Neural progenitor cell (in vitro differentiated cells): ENCODE data around the gene SHH. TPM values are rescaled to one million over a fixed set of nuclear protein-coding genes. Genes with fewer than 3 reads are reported as not detected.

Source experiments
- DNase-seq: peaks from one replicate; pipeline ENCODE4 v3.0.0-alpha.2; 2016; ENCODE audit warnings: low spot score
- H2AFZ ChIP-seq: fragments of 200-600 bp; sonication (generic); replicated peaks from 2 replicates; pipeline ENCODE4 v1.6.1; 2016; ENCODE audit warnings: antibody characterized with exemption
- H3F3A ChIP-seq: fragments of 200-600 bp; sonication (generic); 2 replicates; pipeline ENCODE4 v1.6.1; 2016; ENCODE audit warnings: antibody characterized with exemption, low read depth
- H3K27ac ChIP-seq: fragments of 200-600 bp; sonication (generic); 2 replicates; pipeline ENCODE4 v1.5.1; 2016; ENCODE audit warnings: mild to moderate bottlenecking
- H3K27me3 ChIP-seq: fragments of 200-600 bp; sonication (generic); 2 replicates; pipeline ENCODE4 v1.6.1; 2016; ENCODE audit warnings: mild to moderate bottlenecking, moderate library complexity
- H3K36me3 ChIP-seq: fragments of 200-600 bp; sonication (generic); 2 replicates; pipeline ENCODE4 v1.5.1; 2016
- H3K4me1 ChIP-seq: fragments of 200-600 bp; sonication (generic); 2 replicates; pipeline ENCODE4 v1.6.1; 2016; ENCODE audit warnings: mixed run types
- H3K4me2 ChIP-seq: fragments of 200-600 bp; sonication (generic); 2 replicates; pipeline ENCODE4 v1.6.1; 2016
- H3K4me3 ChIP-seq: fragments of 200-600 bp; sonication (generic); 2 replicates; pipeline ENCODE4 v1.5.1; 2016
- H3K79me2 ChIP-seq: fragments of 200-600 bp; sonication (generic); 2 replicates; pipeline ENCODE4 v1.6.1; 2016; ENCODE audit warnings: low read depth
- H3K9ac ChIP-seq: fragments of 200-600 bp; sonication (generic); 2 replicates; pipeline ENCODE4 v1.6.1; 2016
- H3K9me3 ChIP-seq: fragments of 200-600 bp; sonication (generic); 2 replicates; pipeline ENCODE4 v1.5.1; 2016; ENCODE audit warnings: low read depth
- H4K20me1 ChIP-seq: fragments of 200-600 bp; sonication (generic); 2 replicates; pipeline ENCODE4 v1.6.1; 2016; ENCODE audit warnings: low read depth
- H3K27ac Mint-ChIP-seq: 3 replicates; pipeline ENCODE4 v1.8.0; 2021; ENCODE audit warnings: mixed read lengths
- H3K27me3 Mint-ChIP-seq: 2 replicates; pipeline ENCODE4 v1.8.0; 2022; ENCODE audit warnings: low read depth, mild to moderate bottlenecking, inconsistent platforms, moderate library complexity, mixed read lengths; ENCODE audit not compliant: insufficient read depth
- H3K36me3 Mint-ChIP-seq: 3 replicates; pipeline ENCODE4 v1.8.0; 2021; ENCODE audit warnings: mixed read lengths
- H3K4me1 Mint-ChIP-seq: 3 replicates; pipeline ENCODE4 v1.8.0; 2021; ENCODE audit warnings: mixed read lengths
- H3K4me3 Mint-ChIP-seq: 3 replicates; pipeline ENCODE4 v1.8.0; 2021; ENCODE audit warnings: mild to moderate bottlenecking, moderate library complexity, mixed read lengths
- H3K9me3 Mint-ChIP-seq: 3 replicates; pipeline ENCODE4 v1.8.0; 2020; ENCODE audit warnings: mixed read lengths
- CTCF ChIP-seq: fragments of 200-600 bp; sonication (generic); IDR thresholded peaks from 2 replicates; pipeline ENCODE4 v1.5.1; 2017; ENCODE audit warnings: antibody characterized with exemption, mild to moderate bottlenecking
- EZH2 ChIP-seq: fragments of 200-600 bp; sonication (generic); IDR thresholded peaks from 2 replicates; pipeline ENCODE4 v1.6.1; 2017; ENCODE audit warnings: antibody characterized with exemption, mild to moderate bottlenecking, moderate library complexity
- EZH2phosphoT487 ChIP-seq: fragments of 200-600 bp; sonication (generic); IDR thresholded peaks from 2 replicates; pipeline ENCODE4 v1.6.1; 2017; ENCODE audit warnings: antibody characterized with exemption
- total RNA-seq: library from RNA; depleted of rRNA; stranded (reverse); fragments of >200 nt; gene quantifications from 2 replicates; pipeline ENCODE4 v1.2.3, GENCODE V29; 2015; ENCODE audit warnings: low replicate concordance

SHH gene
- total RNA-seq, 1 donor from 2014 or later, result not detected

GRCh38 chr7:155766966-155767916 lies 45.0 kb downstream of the SHH start:
- H3K36me3 ChIP-seq, result peaks cover 4% of the 10 kb centered on the region

GRCh38 chr7:155766386-155766785 lies 45.9 kb downstream of the SHH start:
- Histone ChIP-seq H3K9me3 (no peaks in the 10 kb centered on the region), H3F3A (peaks cover 8% of the 10 kb centered on the region), H2AFZ (no peak overlapping the region), H3K4me3 (no peak overlapping the region), H3K79me2 (peaks cover 31% of the 10 kb centered on the region), H3K36me3 (peaks cover 3% of the 10 kb centered on the region), H3K4me1 (peaks cover 4% of the 10 kb centered on the region), H3K27ac (no peak overlapping the region), H4K20me1 (peaks cover 41% of the 10 kb centered on the region), H3K27me3 (no peaks in the 10 kb centered on the region), H3K9ac (no peak overlapping the region), H3K4me2 (no peak overlapping the region)
- peaks cover 21% of the 10 kb centered on the region for H3K36me3 Mint-ChIP-seq
- DNase-seq, result no peak
- H3K9me3 Mint-ChIP-seq, result peaks cover 2% of the 10 kb centered on the region
- H3K27ac Mint-ChIP-seq, result no peak overlapping the region
- H3K27me3 Mint-ChIP-seq, result peaks cover 5% of the 10 kb centered on the region
- no peak overlapping the region for H3K4me3 Mint-ChIP-seq
- TF ChIP-seq EZH2 (no peak), EZH2phosphoT487 (no peak), CTCF (no peak)
- peaks cover 16% of the 10 kb centered on the region for H3K4me1 Mint-ChIP-seq

More at GRCh38 chr7:155766966-155767916, 45.0 kb downstream of the SHH start:
- H2AFZ ChIP-seq, result no peak overlapping the region
- H4K20me1 ChIP-seq, result peaks cover 38% of the 10 kb centered on the region
- H3F3A ChIP-seq, result peaks cover 8% of the 10 kb centered on the region
- H3K36me3 Mint-ChIP-seq, result peaks cover 18% of the 10 kb centered on the region
- no peak overlapping the region for H3K4me2 ChIP-seq
- H3K9ac ChIP-seq, result no peak overlapping the region
- no peak overlapping the region for H3K27ac ChIP-seq
- TF ChIP-seq EZH2phosphoT487 (no peak), CTCF (no peak), EZH2 (no peak)
- H3K4me1 Mint-ChIP-seq, result peaks cover 15% of the 10 kb centered on the region
- no peak overlapping the region for H3K27ac Mint-ChIP-seq
- H3K27me3 Mint-ChIP-seq, result peaks cover 5% of the 10 kb centered on the region
- no peak overlapping the region for H3K4me3 ChIP-seq
- H3K9me3 ChIP-seq, result no peaks in the 10 kb centered on the region
- H3K27me3 ChIP-seq, result no peaks in the 10 kb centered on the region
- no peak overlapping the region for H3K4me3 Mint-ChIP-seq
- no peak for DNase-seq
- H3K4me1 ChIP-seq, result peaks cover 4% of the 10 kb centered on the region
- no peaks in the 10 kb centered on the region for H3K9me3 Mint-ChIP-seq
- peaks cover 23% of the 10 kb centered on the region for H3K79me2 ChIP-seq

GRCh38 chr7:155765458-155765857 lies 46.8 kb downstream of the SHH start:
- peaks cover 8% of the 10 kb centered on the region for H3K9me3 Mint-ChIP-seq
- H3K4me3 Mint-ChIP-seq, result no peak overlapping the region
- no peak overlapping the region for H3K4me3 ChIP-seq
- TF ChIP-seq EZH2 (no peak), EZH2phosphoT487 (no peak), CTCF (no peak)
- peaks cover 41% of the 10 kb centered on the region for H3K79me2 ChIP-seq
- H3K36me3 ChIP-seq, result no peaks in the 10 kb centered on the region
- peaks cover 44% of the 10 kb centered on the region for H4K20me1 ChIP-seq
- H3K4me2 ChIP-seq, result no peak overlapping the region
- H3K36me3 Mint-ChIP-seq, result peaks cover 26% of the 10 kb centered on the region
- H3K27me3 Mint-ChIP-seq, result peaks cover 5% of the 10 kb centered on the region
- H3K27ac ChIP-seq, result no peak overlapping the region
- no peaks in the 10 kb centered on the region for H3K9me3 ChIP-seq
- H3K9ac ChIP-seq, result no peak overlapping the region
- peaks cover 16% of the 10 kb centered on the region for H3K4me1 Mint-ChIP-seq
- no peak overlapping the region for H2AFZ ChIP-seq
- H3K27ac Mint-ChIP-seq, result peak overlapping the region; percentile 31
- DNase-seq, result no peak
- H3K27me3 ChIP-seq, result no peaks in the 10 kb centered on the region
- peaks cover 8% of the 10 kb centered on the region for H3F3A ChIP-seq
- peaks cover 4% of the 10 kb centered on the region for H3K4me1 ChIP-seq
